Measurements from ENCODE around the gene BCL2A1. TPM values are rescaled to one million over a fixed set of nuclear protein-coding genes. Genes with fewer than 3 reads are reported as not detected.
"Not testable (repeated sequence)": the region's sequence is repeated elsewhere in the genome, so short reads cannot be mapped to it uniquely, and the experiment has no call there.

The BCL2A1 gene
- total and polyA plus RNA-seq, 2 donors (not counting 1 experiment from before 2014, with no cell fraction given), result 33.8 to 49.2 TPM

GRCh38 chr15:79915776-79916501 is 55.1 kb downstream of the BCL2A1 start:
- H3K27me3 ChIP-seq (replicated peaks in 1 of 4; ENCODE audit: control extremely low read depth in 1 of 4, control insufficient read depth in 3 of 4, insufficient read depth in 4 of 4, low read length in 3 of 4); H3K9ac ChIP-seq (ENCODE audit: low read length); H3K27me3 Mint-ChIP-seq; H3K4me1 Mint-ChIP-seq; intact Hi-C loops (cut with micrococcal nuclease); ATAC-seq (ENCODE audit: low read depth); H2AFZ ChIP-seq (ENCODE audit: insufficient read depth, low read depth, low read length, poor library complexity, severe bottlenecking); H3K4me3 ChIP-seq (ENCODE audit: control extremely low read depth in 1 of 5, extremely low read depth in 1 of 5, insufficient read depth in 1 of 5, low read depth in 2 of 5, low read length in 4 of 5); H3K27ac Mint-ChIP-seq; H3K4me3 Mint-ChIP-seq; H4K20me1 ChIP-seq (ENCODE audit: control insufficient read depth, insufficient read depth, low read length, poor library complexity, severe bottlenecking); H3K4me1 ChIP-seq (ENCODE audit: control insufficient read depth in 2 of 2, insufficient read depth in 2 of 2, low read length in 2 of 2); H3K4me2 ChIP-seq (replicated peaks; ENCODE audit: low read depth, low read length, poor library complexity, severe bottlenecking); H3K27ac ChIP-seq (ENCODE audit: low read length in 2 of 2); POLR2A ChIA-PET: not testable (repeated sequence)
- CTCF ChIA-PET, result interaction anchor here (1.2 to 1.5 kb wide), 2 partner anchors 8 to 32 kb away, joined by 3 to 4 read pairs; no protein-coding TSS in a partner anchor
- H3K79me2 ChIP-seq (ENCODE audit: control insufficient read depth, insufficient read depth, low read length), result peaks cover 14% of the 10 kb centered on the region
- H3K9me3 ChIP-seq (ENCODE audit: control extremely low read depth in 1 of 3, control insufficient read depth in 2 of 3, insufficient read depth in 1 of 3, low read length in 2 of 3), result peaks cover 11 to 60% (median 51%) of the 10 kb centered on the region in 3 donors
- DNase-seq, result peak; percentile 33
- peaks cover 17% of the 10 kb centered on the region for H3K9me3 Mint-ChIP-seq (ENCODE audit: insufficient read depth)
- WGBS (ENCODE audit: insufficient coverage), result no CpG with 5 or more reads among the region's 3 CpGs
- H3K36me3 ChIP-seq (replicated peaks in 1 of 2; ENCODE audit: control extremely low read depth in 1 of 2, control insufficient read depth in 1 of 2, extremely low read depth in 1 of 2, insufficient read depth in 2 of 2, low read length in 1 of 2), result peaks cover 6 to 11% of the 10 kb centered on the region in 2 experiments

GRCh38 chr15:79914728-79915127 is 56.3 kb downstream of the BCL2A1 start:
- H3K27ac ChIP-seq (ENCODE audit: low read length in 2 of 2), result no peak overlapping the region
- H3K4me2 ChIP-seq (replicated peaks; ENCODE audit: low read depth, low read length, poor library complexity, severe bottlenecking), result no peak overlapping the region
- DNase-seq (no peak), ATAC-seq (ENCODE audit: low read depth) (no peak)
- intact Hi-C loops (cut with micrococcal nuclease), result loop anchor here (5.0 kb wide), 1 partner anchor 33 kb away; no protein-coding TSS in a partner anchor
- H3K36me3 ChIP-seq (replicated peaks in 1 of 2; ENCODE audit: control extremely low read depth in 1 of 2, control insufficient read depth in 1 of 2, extremely low read depth in 1 of 2, insufficient read depth in 2 of 2, low read length in 1 of 2), result peaks cover 3 to 7% of the 10 kb centered on the region in 2 experiments
- H3K9ac ChIP-seq (ENCODE audit: low read length), result no peak overlapping the region
- H3K27ac Mint-ChIP-seq, result no peak overlapping the region
- ChIA-PET POLR2A (interaction anchor here (2.2 kb wide), 1 partner anchor 8 kb away, joined by 10 read pairs; no protein-coding TSS in a partner anchor), CTCF (interaction anchor here (1.2 to 1.5 kb wide), 2 partner anchors 9 kb away, joined by 3 read pairs; no protein-coding TSS in a partner anchor)
- peaks cover 6% of the 10 kb centered on the region for H3K4me1 Mint-ChIP-seq
- peaks cover 9 to 50% (median 42%) of the 10 kb centered on the region in 3 donors for H3K9me3 ChIP-seq (ENCODE audit: control extremely low read depth in 1 of 3, control insufficient read depth in 2 of 3, insufficient read depth in 1 of 3, low read length in 2 of 3)
- no peaks in the 10 kb centered on the region for H3K27me3 Mint-ChIP-seq
- no peak overlapping the region for H3K4me3 Mint-ChIP-seq
- no peaks in the 10 kb centered on the region for H3K27me3 ChIP-seq (replicated peaks in 1 of 4; ENCODE audit: control extremely low read depth in 1 of 4, control insufficient read depth in 3 of 4, insufficient read depth in 4 of 4, low read length in 3 of 4)
- H3K9me3 Mint-ChIP-seq (ENCODE audit: insufficient read depth), result peaks cover 23% of the 10 kb centered on the region
- H2AFZ ChIP-seq (ENCODE audit: insufficient read depth, low read depth, low read length, poor library complexity, severe bottlenecking), result no peak overlapping the region
- peaks cover 4% of the 10 kb centered on the region for H4K20me1 ChIP-seq (ENCODE audit: control insufficient read depth, insufficient read depth, low read length, poor library complexity, severe bottlenecking)
- TF ChIP-seq CTCF (IDR thresholded peaks at IDR 0.05), result no peak
- no peak for TF ChIP-seq EZH2 (IDR thresholded peaks at IDR 0.05; ENCODE audit: borderline replicate concordance, insufficient read depth, low read depth, low read length, poor library complexity, severe bottlenecking)
- peaks cover 12% of the 10 kb centered on the region for H3K79me2 ChIP-seq (ENCODE audit: control insufficient read depth, insufficient read depth, low read length)
- no peak overlapping the region for H3K4me3 ChIP-seq (ENCODE audit: control extremely low read depth in 1 of 5, extremely low read depth in 1 of 5, insufficient read depth in 1 of 5, low read depth in 2 of 5, low read length in 4 of 5)
- peaks cover 5 to 6% of the 10 kb centered on the region in 2 donors for H3K4me1 ChIP-seq (ENCODE audit: control insufficient read depth in 2 of 2, insufficient read depth in 2 of 2, low read length in 2 of 2)

Other genes starting within 250 kb of the BCL2A1 start
- gene MTHFS, start 74.2 kb downstream of the BCL2A1 start, total RNA-seq, result 20.1 and 24.4 TPM in 2 replicates
- gene MTHFS, start 74.2 kb downstream of the BCL2A1 start, polyA plus RNA-seq, result 20.9 and 25.2 TPM in 2 replicates
- 133 and 144 TPM in 2 replicates for gene ZFAND6, start 88.5 kb upstream of the BCL2A1 start, total RNA-seq
- 49.7 and 60.6 TPM in 2 replicates for gene ZFAND6, start 88.5 kb upstream of the BCL2A1 start, polyA plus RNA-seq
- 3.2 and 5.1 TPM in 2 replicates for gene FAH, start 181.8 kb upstream of the BCL2A1 start, total RNA-seq
- gene FAH, start 181.8 kb upstream of the BCL2A1 start, polyA plus RNA-seq, result 1.1 and 1.7 TPM in 2 replicates

Data from B cell (primary cell).